Measurements from ENCODE around the gene COL17A1. TPM values are rescaled to one million over a fixed set of nuclear protein-coding genes. Genes with fewer than 3 reads are reported as not detected.
A peak's percentile ranks its signal among the peaks of the same experiment; 100 is the strongest.

Gene COL17A1
- total RNA-seq, 3 donors from 2014 or later (not counting 1 experiment from before 2014, with no cell fraction given), result not detected

GRCh38 chr10:104049504-104050250 is 36.0 kb downstream of the COL17A1 start:
- Histone ChIP-seq H3K4me3 (ENCODE audit: low read length) (no peak overlapping the region), H3K9me3 (ENCODE audit: control insufficient read depth, insufficient read depth, low read length) (no peaks in the 10 kb centered on the region), H3K27me3 (ENCODE audit: control insufficient read depth, insufficient read depth, low read length) (no peaks in the 10 kb centered on the region), H3K36me3 (ENCODE audit: control insufficient read depth, insufficient read depth, low read length) (no peaks in the 10 kb centered on the region), H3K27ac (ENCODE audit: low read length) (no peak overlapping the region), H3K4me1 (ENCODE audit: control insufficient read depth, insufficient read depth, low read length) (no peaks in the 10 kb centered on the region)
- Mint-ChIP-seq H3K27me3 (ENCODE audit: low read depth in 2 of 2) (peaks cover 0 to 4% of the 10 kb centered on the region in 2 donors), H3K27ac (no peak overlapping the region), H3K4me3 (no peak overlapping the region), H3K36me3 (no peaks in the 10 kb centered on the region), H3K9me3 (no peaks in the 10 kb centered on the region), H3K4me1 (no peaks in the 10 kb centered on the region)
- intact Hi-C loops (cut with micrococcal nuclease), result no loop called here
- 71% methylated on average over 8 of the region's 8 CpGs for WGBS (ENCODE audit: insufficient coverage)
- DNase-seq (no peak), ATAC-seq (no peak)
- no peak for TF ChIP-seq CTCF (IDR thresholded peaks at IDR 0.05)

- no peaks in the 10 kb centered on the region for H3K36me3 Mint-ChIP-seq
- H3K9me3 ChIP-seq (ENCODE audit: control insufficient read depth, insufficient read depth, low read length), result no peaks in the 10 kb centered on the region
Observed at GRCh38 chr10:104046651-104047050, 39.0 kb downstream of the COL17A1 start.

GRCh38 chr10:104045151-104046089 is 40.3 kb downstream of the COL17A1 start:
- intact Hi-C loops (cut with micrococcal nuclease), result no loop called here
- Histone ChIP-seq H3K4me3 (ENCODE audit: low read length) (no peak overlapping the region), H3K27ac (ENCODE audit: low read length) (no peak overlapping the region), H3K4me1 (ENCODE audit: control insufficient read depth, insufficient read depth, low read length) (no peaks in the 10 kb centered on the region), H3K36me3 (ENCODE audit: control insufficient read depth, insufficient read depth, low read length) (no peaks in the 10 kb centered on the region), H3K9me3 (ENCODE audit: control insufficient read depth, insufficient read depth, low read length) (no peaks in the 10 kb centered on the region), H3K27me3 (ENCODE audit: control insufficient read depth, insufficient read depth, low read length) (no peaks in the 10 kb centered on the region)
- no peaks in the 10 kb centered on the region for H3K36me3 Mint-ChIP-seq
- WGBS (ENCODE audit: insufficient coverage), result 91% methylated on average over 9 of the region's 9 CpGs
- H3K4me1 Mint-ChIP-seq, result no peaks in the 10 kb centered on the region
- H3K4me3 Mint-ChIP-seq, result no peak overlapping the region
- peak in 1 of 2 donors; percentile 23 for DNase-seq
- H3K27ac Mint-ChIP-seq, result no peak overlapping the region
- H3K27me3 Mint-ChIP-seq (ENCODE audit: low read depth in 2 of 2), result peaks cover 0 to 4% of the 10 kb centered on the region in 2 donors
- H3K9me3 Mint-ChIP-seq, result no peaks in the 10 kb centered on the region
- no peak for ATAC-seq
- no peak for TF ChIP-seq CTCF (IDR thresholded peaks at IDR 0.05)

More at GRCh38 chr10:104046651-104047050, 39.0 kb downstream of the COL17A1 start:
- no peak for DNase-seq
- H3K27me3 Mint-ChIP-seq (ENCODE audit: low read depth in 2 of 2), result peaks cover 0 to 4% of the 10 kb centered on the region in 2 donors
- intact Hi-C loops (cut with micrococcal nuclease), result no loop called here
- Histone ChIP-seq H3K27me3 (ENCODE audit: control insufficient read depth, insufficient read depth, low read length) (no peaks in the 10 kb centered on the region), H3K4me1 (ENCODE audit: control insufficient read depth, insufficient read depth, low read length) (no peaks in the 10 kb centered on the region), H3K36me3 (ENCODE audit: control insufficient read depth, insufficient read depth, low read length) (no peaks in the 10 kb centered on the region), H3K27ac (ENCODE audit: low read length) (no peak overlapping the region), H3K4me3 (ENCODE audit: low read length) (no peak overlapping the region)
- H3K27ac Mint-ChIP-seq, result no peak overlapping the region
- ATAC-seq, result no peak
- H3K4me3 Mint-ChIP-seq, result no peak overlapping the region
- WGBS (ENCODE audit: insufficient coverage), result 95% methylated on average over 6 of the region's 6 CpGs
- H3K9me3 Mint-ChIP-seq, result no peaks in the 10 kb centered on the region
- TF ChIP-seq CTCF (IDR thresholded peaks at IDR 0.05), result no peak
- H3K4me1 Mint-ChIP-seq, result no peaks in the 10 kb centered on the region

Measured in natural killer cell (primary cell).